GM10847 (cell line): Measurements from ENCODE around the gene PRKCA.

Experiments used
- POLR2A ChIP-seq: IDR thresholded peaks from 2 replicates; pipeline ENCODE4 v1.6.1; 2011; ENCODE audit not compliant: insufficient read length; ENCODE audit errors: extremely low read depth

Gene PRKCA

GRCh38 chr17:66849851-66850580, 547.6 kb downstream of the PRKCA start:
- TF ChIP-seq POLR2A, result no peak

GRCh38 chr17:66850692-66851091, 548.3 kb downstream of the PRKCA start:
- no peak for TF ChIP-seq POLR2A

- TF ChIP-seq POLR2A, result no peak
These were observed 552.8 kb downstream of the PRKCA start for GRCh38 chr17:66855204-66855603.

GRCh38 chr17:66858226-66859083, 556.0 kb downstream of the PRKCA start:
- TF ChIP-seq POLR2A, result no peak

- no peak for TF ChIP-seq POLR2A
These were observed 556.9 kb downstream of the PRKCA start for GRCh38 chr17:66859353-66859752.

GRCh38 chr17:66860204-66860603, 557.8 kb downstream of the PRKCA start:
- no peak for TF ChIP-seq POLR2A
